ENCODE measurements around the gene PDK3. TPM values are rescaled to one million over a fixed set of nuclear protein-coding genes. Genes with fewer than 3 reads are reported as not detected.

The PDK3 gene
- total RNA-seq, 4 donors from 2014 or later = 39.7 to 83.0 (median 60.2) TPM

- TF ChIP-seq EP300 (IDR thresholded peaks at IDR 0.05) (no peak), CTCF (IDR thresholded peaks at IDR 0.05) (no peak), POLR2AphosphoS5 (IDR thresholded peaks at IDR 0.05) (no peak), POLR2A (IDR thresholded peaks at IDR 0.05) (no peak)
- Histone ChIP-seq H3K4me1 (peaks cover 8% of the 10 kb centered on the region), H3K4me3 (no peak overlapping the region), H3K27ac (no peak overlapping the region), H3K27me3 (no peaks in the 10 kb centered on the region), H3K9me3 (no peaks in the 10 kb centered on the region), H3K36me3 (no peaks in the 10 kb centered on the region)
- 82% methylated on average over 4 of the region's 4 CpGs for WGBS
- DNase-seq (ENCODE audit: low spot score in 2 of 2) = no peak
These were observed 13.4 kb downstream of the PDK3 start for GRCh38 chrX:24478509-24478908.

GRCh38 chrX:24479924-24480323, 14.8 kb downstream of the PDK3 start:
- no peak for TF ChIP-seq POLR2AphosphoS5 (IDR thresholded peaks at IDR 0.05)
- Histone ChIP-seq H3K9me3 (no peaks in the 10 kb centered on the region), H3K36me3 (no peaks in the 10 kb centered on the region), H3K27ac (no peak overlapping the region), H3K4me1 (peaks cover 8% of the 10 kb centered on the region), H3K4me3 (no peak overlapping the region), H3K27me3 (no peaks in the 10 kb centered on the region)
- WGBS = 76% methylated on average over 9 of the region's 9 CpGs
- DNase-seq (ENCODE audit: low spot score in 2 of 2) = no peak

GRCh38 chrX:24480400-24480865, 15.3 kb downstream of the PDK3 start:
- WGBS = 69% methylated on average over 5 of the region's 5 CpGs
- Histone ChIP-seq H3K4me1 (peaks cover 8% of the 10 kb centered on the region), H3K27me3 (no peaks in the 10 kb centered on the region), H3K9me3 (no peaks in the 10 kb centered on the region), H3K36me3 (no peaks in the 10 kb centered on the region), H3K27ac (no peak overlapping the region), H3K4me3 (no peak overlapping the region)
- no peak for TF ChIP-seq CTCF (IDR thresholded peaks at IDR 0.05)
- TF ChIP-seq POLR2A (IDR thresholded peaks at IDR 0.05) = no peak
- TF ChIP-seq EP300 (IDR thresholded peaks at IDR 0.05) = no peak
- no peak for TF ChIP-seq POLR2AphosphoS5 (IDR thresholded peaks at IDR 0.05)
- DNase-seq (ENCODE audit: low spot score in 2 of 2) = no peak

GRCh38 chrX:24482823-24483415, 17.8 kb downstream of the PDK3 start:
- H3K27ac ChIP-seq = no peak overlapping the region
- DNase-seq (ENCODE audit: low spot score in 2 of 2) = no peak
- no peaks in the 10 kb centered on the region for H3K36me3 ChIP-seq
- TF ChIP-seq EP300 (IDR thresholded peaks at IDR 0.05) (no peak), CTCF (IDR thresholded peaks at IDR 0.05) (no peak), POLR2A (IDR thresholded peaks at IDR 0.05) (no peak), POLR2AphosphoS5 (IDR thresholded peaks at IDR 0.05) (no peak)
- H3K9me3 ChIP-seq = no peaks in the 10 kb centered on the region
- WGBS = 61% methylated on average over 3 of the region's 3 CpGs
- H3K27me3 ChIP-seq = no peaks in the 10 kb centered on the region
- peaks cover 2% of the 10 kb centered on the region for H3K4me1 ChIP-seq
- no peak overlapping the region for H3K4me3 ChIP-seq

GRCh38 chrX:24483596-24483995, 18.5 kb downstream of the PDK3 start:
- Histone ChIP-seq H3K4me1 (peaks cover 2% of the 10 kb centered on the region), H3K4me3 (no peak overlapping the region), H3K9me3 (no peaks in the 10 kb centered on the region), H3K27ac (no peak overlapping the region), H3K36me3 (no peaks in the 10 kb centered on the region), H3K27me3 (no peaks in the 10 kb centered on the region)
- TF ChIP-seq EP300 (IDR thresholded peaks at IDR 0.05) (no peak), POLR2AphosphoS5 (IDR thresholded peaks at IDR 0.05) (no peak), POLR2A (IDR thresholded peaks at IDR 0.05) (no peak), CTCF (IDR thresholded peaks at IDR 0.05) (no peak)
- DNase-seq (ENCODE audit: low spot score in 2 of 2) = no peak
- whole genome bisulfite sequencing = 95% methylated on average over 11 of the region's 11 CpGs

- Histone ChIP-seq H3K27me3 (no peaks in the 10 kb centered on the region), H3K36me3 (no peaks in the 10 kb centered on the region), H3K4me1 (no peaks in the 10 kb centered on the region), H3K4me3 (no peak overlapping the region), H3K9me3 (no peaks in the 10 kb centered on the region), H3K27ac (no peak overlapping the region)
- 87% methylated on average over 5 of the region's 5 CpGs for WGBS
- TF ChIP-seq POLR2A (IDR thresholded peaks at IDR 0.05) (no peak), CTCF (IDR thresholded peaks at IDR 0.05) (no peak), EP300 (IDR thresholded peaks at IDR 0.05) (no peak), POLR2AphosphoS5 (IDR thresholded peaks at IDR 0.05) (no peak)
- no peak for DNase-seq (ENCODE audit: low spot score in 2 of 2)
These were observed 20.2 kb downstream of the PDK3 start for GRCh38 chrX:24485323-24485722.

Data from suprapubic skin (tissue), 4 donors.